GM12878 (cell line): ENCODE data around the gene MYO1E. TPM values are rescaled to one million over a fixed set of nuclear protein-coding genes. Genes with fewer than 3 reads are reported as not detected.
A peak's percentile ranks its signal among the peaks of the same experiment; 100 is the strongest.

Experiments used
- ATAC-seq: fragments of 200-7000 bp; cut with Tn5 transposase; 3 replicates; pipeline ENCODE4 v1.9.1; 2020; ENCODE audit warnings: mild to moderate bottlenecking, moderate library complexity
- BruUV-seq: library from RNA; stranded (reverse); fragments of 400-500 nt; replicated peaks from 2 replicates; lab custom pipeline; 2021; lab: Mats Ljungman, UMichigan
- CTCF ChIA-PET: fragments of 300-600 bp; sonication (Branson Sonifier 250); formaldehyde crosslinking; extraction: SDS; loops from one replicate; lab custom pipeline; 2021; ENCODE audit warnings: inconsistent platforms; lab: Yijun Ruan, JAX
- POLR2A ChIA-PET: fragments of 350-600 bp; formaldehyde crosslinking; extraction: SDS; loops from one replicate; lab custom pipeline; 2021; ENCODE audit warnings: inconsistent platforms; lab: Charles Lee
- RAD21 ChIA-PET: fragments of 300-600 bp; sonication (Branson Sonifier 250); formaldehyde crosslinking; loops from one replicate; lab custom pipeline; 2023; ENCODE audit warnings: antibody characterized with exemption; ENCODE audit not compliant: unreplicated experiment; lab: Charles Lee
- SMC1A ChIA-PET: fragments of 300-600 bp; sonication (Branson Sonifier 250); formaldehyde crosslinking; loops from one replicate; lab custom pipeline; 2023; ENCODE audit not compliant: unreplicated experiment, uncharacterized antibody; lab: Charles Lee
- DNase-seq: peaks from one replicate; pipeline ENCODE4 v3.0.0-alpha.2; 2011; ENCODE audit warnings: low read depth, low spot score
- FAIRE-seq: peaks from 3 replicates; lab custom pipeline; 2011; peaks lifted over from hg19 to GRCh38; lab: Jason Lieb, UNC
- H2AFZ ChIP-seq: 2 replicates; pipeline ENCODE4 v1.6.0; 2011; ENCODE audit warnings: low read depth, low read length, control low read depth; ENCODE audit not compliant: control insufficient read depth
- H3K27ac ChIP-seq: 2 replicates; pipeline ENCODE4 v1.5.1; 2011; ENCODE audit warnings: control low read depth; ENCODE audit not compliant: control insufficient read depth, insufficient read depth
- H3K27me3 ChIP-seq, 2 experiments: replicated peaks in 1 of 2; 2 replicates each; pipeline versions ENCODE4 v1.6.0 to v1.6.1; 2011; ENCODE audit warnings: low read length in 1 of 2; ENCODE audit not compliant: control insufficient read depth in 2 of 2, insufficient read depth in 2 of 2
- H3K36me3 ChIP-seq, 2 experiments: 2 replicates each; pipeline ENCODE4 v1.5.1; 2011; ENCODE audit warnings: low read length in 1 of 2; ENCODE audit not compliant: control insufficient read depth in 2 of 2, insufficient read depth in 2 of 2
- H3K4me1 ChIP-seq: 2 replicates; pipeline ENCODE4 v1.6.1; 2011; ENCODE audit warnings: mild to moderate bottlenecking, low read length, moderate library complexity, mixed read lengths; ENCODE audit not compliant: control insufficient read depth, insufficient read depth
- H3K4me2 ChIP-seq: 2 replicates; pipeline ENCODE4 v1.6.0; 2011; ENCODE audit warnings: control low read depth; ENCODE audit not compliant: control insufficient read depth, insufficient read depth
- H3K4me3 ChIP-seq: fragments of 200-600 bp; sonication (generic); 2 replicates; pipeline ENCODE4 v1.5.1; 2016
- H3K79me2 ChIP-seq: 2 replicates; pipeline ENCODE4 v1.6.0; 2011; ENCODE audit warnings: low read length; ENCODE audit not compliant: control insufficient read depth, insufficient read depth
- H3K9ac ChIP-seq: 2 replicates; pipeline ENCODE4 v1.8.0; 2011; ENCODE audit warnings: low read length, control low read depth, mixed read lengths; ENCODE audit not compliant: control insufficient read depth, insufficient read depth
- H3K9me3 ChIP-seq: replicated peaks from 3 replicates; pipeline ENCODE4 v1.5.1; 2011; ENCODE audit warnings: mild to moderate bottlenecking, low read length; ENCODE audit not compliant: control insufficient read depth, insufficient read depth
- H4K20me1 ChIP-seq: 2 replicates; pipeline ENCODE4 v1.6.0; 2011; ENCODE audit not compliant: control insufficient read depth, insufficient read depth
- BACH1 ChIP-seq: fragments of 450-650 bp; IDR thresholded peaks from 2 replicates; pipeline ENCODE4 v1.6.1; 2017; ENCODE audit warnings: mild to moderate bottlenecking, borderline replicate concordance
- CTCF ChIP-seq, 3 experiments: IDR thresholded peaks in 2 of 3; conservative IDR thresholded peaks in 1 of 3; 2 replicates each; pipeline ENCODE4 v1.5.1; 2011; ENCODE audit warnings: low read depth in 3 of 3, low read length in 3 of 3, mild to moderate bottlenecking in 3 of 3, control low read depth in 2 of 3, moderate library complexity in 2 of 3, inconsistent platforms in 1 of 3, mixed read lengths in 1 of 3; ENCODE audit not compliant: control insufficient read depth in 2 of 3, insufficient read depth in 1 of 3; ENCODE audit errors: extremely low read depth in 1 of 3
- ESRRA ChIP-seq: IDR thresholded peaks from 2 replicates; pipeline ENCODE4 v1.6.1; 2012; ENCODE audit warnings: mild to moderate bottlenecking, low read length, improper control_type of control experiment
- HDAC2 ChIP-seq: fragments of 200-600 bp; sonication (generic); IDR thresholded peaks from 2 replicates; pipeline ENCODE4 v1.6.1; 2017
- JUND ChIP-seq: IDR thresholded peaks from 2 replicates; pipeline ENCODE4 v1.6.1; 2012; ENCODE audit warnings: low read depth, mild to moderate bottlenecking, low read length, improper control_type of control experiment, moderate library complexity
- KAT2A ChIP-seq: conservative IDR thresholded peaks from 2 replicates; pipeline ENCODE4 v1.6.1; 2011; ENCODE audit warnings: low read depth, low read length; ENCODE audit not compliant: control insufficient read depth
- KLF5 ChIP-seq: fragments of 450-650 bp; IDR thresholded peaks from 2 replicates; pipeline ENCODE4 v1.6.1; 2014; ENCODE audit warnings: mild to moderate bottlenecking; ENCODE audit not compliant: partially characterized antibody
- MXI1 ChIP-seq: fragments of 150-350 bp; IDR thresholded peaks from 2 replicates; pipeline ENCODE4 v1.6.1; 2011; ENCODE audit warnings: low read depth, mild to moderate bottlenecking, inconsistent platforms, low read length, improper control_type of control experiment
- NKRF ChIP-seq: fragments of 450-650 bp; conservative IDR thresholded peaks from 2 replicates; pipeline ENCODE4 v1.6.1; 2017; ENCODE audit warnings: mild to moderate bottlenecking, moderate library complexity
- PAX8 ChIP-seq: fragments of 450-650 bp; IDR thresholded peaks from 2 replicates; pipeline ENCODE4 v1.6.1; 2017; ENCODE audit warnings: mild to moderate bottlenecking, moderate library complexity
- POLR2A ChIP-seq: IDR thresholded peaks from 2 replicates; pipeline ENCODE4 v1.6.1; 2011; ENCODE audit warnings: low read depth, mild to moderate bottlenecking, low read length
- SREBF2 ChIP-seq: IDR thresholded peaks from 2 replicates; pipeline ENCODE4 v1.6.1; 2012; ENCODE audit warnings: mild to moderate bottlenecking, low read length
- STAT1 ChIP-seq: fragments of 450-650 bp; conservative IDR thresholded peaks from 2 replicates; pipeline ENCODE4 v1.6.1; 2014; ENCODE audit warnings: antibody characterized with exemption, mild to moderate bottlenecking
- ZNF592 ChIP-seq: fragments of 450-650 bp; IDR thresholded peaks from 2 replicates; pipeline ENCODE4 v1.6.1; 2017; ENCODE audit warnings: mild to moderate bottlenecking, moderate library complexity
- WGBS: methylation state at CpG from one replicate; pipeline ENCODE4 v1.1.6; 2016; ENCODE audit warnings: low lambda C conversion rate; ENCODE audit not compliant: insufficient replicate concordance, insufficient coverage; ENCODE audit errors: missing lambda C conversion rate; 5-methylcytosine and 5-hydroxymethylcytosine counted together
- in situ Hi-C: fragments of 300-500 bp; cut with MboI; formaldehyde crosslinking; loops from 9 replicates; pipeline ENCODE4 v1.14.3; 2018; ENCODE audit warnings: mixed read lengths
- intact Hi-C: fragments of 100-400 bp; cut with micrococcal nuclease; formaldehyde crosslinking; loops from one replicate; pipeline ENCODE4 v1.14.2; 2022; ENCODE audit not compliant: unreplicated experiment
- polyA plus RNA-seq, 11 experiments: library from polyadenylated mRNA; depleted of rRNA in 4 of 11; unstranded in 6 of 11; stranded (reverse) in 5 of 11; fragments of >200 nt; fragmentation: Nextera tagmentation in 4 of 11; fragmentation: Illumina TruSeq in 1 of 11; extraction: Ambion mirVana in 4 of 11; extraction: Trizol in 1 of 11; gene quantifications; 1 replicate in 1 of 11; 2 replicates in 10 of 11; pipeline versions ENCODE4 v1.2.1 to v1.2.3, GENCODE V29; 2011 to 2016; ENCODE audit warnings: inconsistent platforms in 2 of 11, missing spikeins in 2 of 11, low read depth in 1 of 11
- total RNA-seq, 4 experiments: library from RNA; depleted of rRNA in 3 of 4; stranded (reverse); fragments of >200 nt in 3 of 4; fragmentation: Illumina TruSeq in 1 of 4; extraction: Trizol in 1 of 4; gene quantifications; 2 replicates each; pipeline versions ENCODE4 v1.2.1 to v1.2.3, GENCODE V29; 2013 to 2021

MYO1E gene
- total and polyA plus RNA-seq, 10 of the 15 experiments (the other 5 are each of a cell fraction or from before 2014, with no cell fraction given), result 10.3 to 266 (median 64.9) TPM

- TF ChIP-seq JUND (no peak), HDAC2 (no peak), ESRRA (no peak), MXI1 (no peak), PAX8 (no peak)
Observed at GRCh38 chr15:59330649-59331048, 42.0 kb downstream of the MYO1E start (continued).

- H3K27me3 ChIP-seq, result no peaks in the 10 kb centered on the region
- intact Hi-C loops, result loop anchor here (2.0 kb wide), 1 partner anchor 31 kb away; no protein-coding TSS in a partner anchor
- ChIA-PET SMC1A (interaction anchor here (0.7 to 6.4 kb wide), 13 partner anchors 9 to 105 kb away, joined by 3 to 46 read pairs (median 5); partner anchors contain the start of gene MYO1E), POLR2A (interaction anchor here (1.0 to 2.2 kb wide), 4 partner anchors 14 to 79 kb away, joined by 3 to 7 read pairs (median 5); no protein-coding TSS in a partner anchor), RAD21 (interaction anchor here (0.7 to 4.7 kb wide), 6 partner anchors 24 to 42 kb away, joined by 3 to 29 read pairs (median 4); no protein-coding TSS in a partner anchor), CTCF (interaction anchor here (0.6 to 2.1 kb wide), 6 partner anchors 8 to 79 kb away, joined by 3 to 5 read pairs (median 3); no protein-coding TSS in a partner anchor)
- no TSS peak for BruUV-seq
- ATAC-seq (no peak; the same call in 2 of the 3 replicates), FAIRE-seq (no peak), DNase-seq (no peak)
- peak overlapping the region; percentile 48; the same call in 1 of the 2 replicates for H3K27ac ChIP-seq
- no peak overlapping the region for H3K4me3 ChIP-seq
- peaks cover 0 to 9% of the 10 kb centered on the region in 2 experiments; a peak in 2 of 4 replicates for H3K36me3 ChIP-seq
- H2AFZ ChIP-seq, result no peak overlapping the region
- no peak overlapping the region for H3K9ac ChIP-seq
- peaks cover 80% of the 10 kb centered on the region for H3K4me1 ChIP-seq
- H3K79me2 ChIP-seq, result peaks cover 89% of the 10 kb centered on the region
- peak overlapping the region; percentile 27; the same call in 1 of the 2 replicates for H3K4me2 ChIP-seq
- in situ Hi-C loops, result no loop called here
- H3K9me3 ChIP-seq, result no peaks in the 10 kb centered on the region
- H4K20me1 ChIP-seq, result 0 out of 2 replicates have a peak, but pooled peaks cover 6% of the 10 kb centered on the region
- WGBS, result 67% methylated on average over 6 of the region's 6 CpGs
- TF ChIP-seq ZNF592 (no peak), BACH1 (no peak), STAT1 (no peak), KLF5 (no peak), CTCF (IDR thresholded peaks at IDR 0.05 in 2 of 3, conservative IDR thresholded peaks at IDR 0.05 in 1 of 3; ENCODE audit: control insufficient read depth in 2 of 3, extremely low read depth in 1 of 3, insufficient read depth in 1 of 3, low read depth in 3 of 3, low read length in 3 of 3) (no peak), SREBF2 (no peak), POLR2A (no peak), NKRF (no peak), KAT2A (no peak)
Observed at GRCh38 chr15:59329570-59330350, 42.9 kb downstream of the MYO1E start.
